Neural cell (in vitro differentiated cells): ENCODE data around the gene TMEM131L. TPM values are rescaled to one million over a fixed set of nuclear protein-coding genes. Genes with fewer than 3 reads are reported as not detected.

Experiments
- H2AFZ ChIP-seq: fragments of 200-600, 300-800 bp; sonication (generic), shearing (Covaris generic); 2 replicates; pipeline ENCODE4 v1.6.0; 2014; ENCODE audit warnings: low read depth, mild to moderate bottlenecking, antibody characterized with exemption, low read length, moderate library complexity
- H3F3A ChIP-seq: fragments of 200-600 bp; shearing (Covaris generic); 2 replicates; pipeline ENCODE4 v1.6.1; 2016; ENCODE audit warnings: mild to moderate bottlenecking, moderate library complexity, mixed read lengths, antibody characterized with exemption, low read length; ENCODE audit not compliant: insufficient read depth, poor library complexity, severe bottlenecking
- H3K27ac ChIP-seq: fragments of 200-600, 300-800 bp; sonication (generic), shearing (Covaris generic); 2 replicates; pipeline ENCODE4 v1.5.1; 2014; ENCODE audit warnings: mild to moderate bottlenecking, low read length, moderate library complexity
- H3K27me3 ChIP-seq: fragments of 300-800, 200-600 bp; sonication (generic), shearing (Covaris generic); 2 replicates; pipeline ENCODE4 v1.6.0; 2014; ENCODE audit warnings: mild to moderate bottlenecking, low read depth, low read length, moderate library complexity; ENCODE audit not compliant: insufficient read depth
- H3K36me3 ChIP-seq: fragments of 300-800, 200-600 bp; sonication (generic), shearing (Covaris generic); 2 replicates; pipeline ENCODE4 v1.5.1; 2014; ENCODE audit warnings: mild to moderate bottlenecking, antibody characterized with exemption, low read length, moderate library complexity; ENCODE audit not compliant: insufficient read depth
- H3K4me2 ChIP-seq: fragments of 300-800, 200-600 bp; sonication (generic), shearing (Covaris generic); 2 replicates; pipeline ENCODE4 v1.6.0; 2014; ENCODE audit warnings: mild to moderate bottlenecking, low read length
- H3K4me3 ChIP-seq: fragments of 300-800, 200-600 bp; sonication (generic), shearing (Covaris generic); 2 replicates; pipeline ENCODE4 v1.5.1; 2014; ENCODE audit warnings: mild to moderate bottlenecking, low read length, moderate library complexity
- H3K79me2 ChIP-seq: fragments of 200-600 bp; shearing (Covaris generic); replicated peaks from 2 replicates; pipeline ENCODE4 v1.6.0; 2014; ENCODE audit warnings: mild to moderate bottlenecking, low read length, moderate library complexity; ENCODE audit not compliant: insufficient read depth
- H3K9ac ChIP-seq: fragments of 300-800, 200-600 bp; sonication (generic), shearing (Covaris generic); 2 replicates; pipeline ENCODE4 v1.6.1; 2016; ENCODE audit warnings: mild to moderate bottlenecking, low read length, mixed read lengths
- H3K9me2 ChIP-seq: fragments of 200-600 bp; shearing (Covaris generic); 2 replicates; pipeline ENCODE4 v1.6.1; 2016; ENCODE audit warnings: mild to moderate bottlenecking, low read length, mixed read lengths; ENCODE audit not compliant: insufficient read depth
- H3K9me3 ChIP-seq: fragments of 200-600, 300-800 bp; sonication (generic), shearing (Covaris generic); 2 replicates; pipeline ENCODE4 v1.6.1; 2016; ENCODE audit warnings: mild to moderate bottlenecking, mixed run types, low read length, moderate library complexity, mixed read lengths
- H4K20me1 ChIP-seq: fragments of 200-600 bp; shearing (Covaris generic); 2 replicates; pipeline ENCODE4 v1.6.1; 2016; ENCODE audit warnings: mild to moderate bottlenecking, mixed run types; ENCODE audit not compliant: insufficient read depth
- EP300 ChIP-seq: fragments of 450-650 bp; conservative IDR thresholded peaks from 2 replicates; pipeline ENCODE4 v1.6.1; 2014; ENCODE audit warnings: antibody characterized with exemption, mild to moderate bottlenecking, moderate library complexity; ENCODE audit not compliant: poor library complexity, severe bottlenecking
- EZH2 ChIP-seq: fragments of 200-600, 300-800 bp; shearing (Covaris generic), sonication (generic); IDR thresholded peaks from 2 replicates; pipeline ENCODE4 v1.6.1; 2014; ENCODE audit warnings: antibody characterized with exemption, low read length, borderline replicate concordance, mild to moderate bottlenecking; ENCODE audit not compliant: insufficient read depth, poor library complexity, severe bottlenecking
- MXI1 ChIP-seq: fragments of 450-650 bp; conservative IDR thresholded peaks from 2 replicates; pipeline ENCODE4 v1.6.1; 2014; ENCODE audit warnings: antibody characterized with exemption, mild to moderate bottlenecking; ENCODE audit not compliant: poor library complexity, severe bottlenecking
- POLR2AphosphoS5 ChIP-seq: IDR thresholded peaks from 2 replicates; pipeline ENCODE4 v1.6.1; 2012
- RAD21 ChIP-seq: fragments of 450-650 bp; conservative IDR thresholded peaks from 2 replicates; pipeline ENCODE4 v1.6.1; 2014; ENCODE audit warnings: antibody characterized with exemption, mild to moderate bottlenecking, moderate library complexity
- SMC3 ChIP-seq: fragments of 450-650 bp; conservative IDR thresholded peaks from 2 replicates; pipeline ENCODE4 v1.6.1; 2014; ENCODE audit warnings: antibody characterized with exemption, mild to moderate bottlenecking, moderate library complexity; ENCODE audit not compliant: poor library complexity
- TAF1 ChIP-seq: IDR thresholded peaks from 2 replicates; pipeline ENCODE4 v1.6.1; 2012; ENCODE audit warnings: low read depth
- polyA plus RNA-seq: library from polyadenylated mRNA; depleted of rRNA; stranded (reverse); fragments of >200 nt; gene quantifications from 2 replicates; pipeline ENCODE4 v1.2.3, GENCODE V29; 2014
- TF ChIP-seq, protein P1 (sequence below): IDR thresholded peaks from 2 replicates; pipeline ENCODE4 v1.6.1; 2012; ENCODE audit warnings: borderline replicate concordance
- TF ChIP-seq, protein P2 (sequence below): fragments of 450-650 bp; IDR thresholded peaks from 2 replicates; pipeline ENCODE4 v1.5.1; 2014; ENCODE audit warnings: antibody characterized with exemption, mild to moderate bottlenecking, moderate library complexity; ENCODE audit not compliant: poor library complexity, severe bottlenecking

The TMEM131L gene
- polyA plus RNA-seq, 1 donor from 2014 or later = 11.1 TPM

DNA sequence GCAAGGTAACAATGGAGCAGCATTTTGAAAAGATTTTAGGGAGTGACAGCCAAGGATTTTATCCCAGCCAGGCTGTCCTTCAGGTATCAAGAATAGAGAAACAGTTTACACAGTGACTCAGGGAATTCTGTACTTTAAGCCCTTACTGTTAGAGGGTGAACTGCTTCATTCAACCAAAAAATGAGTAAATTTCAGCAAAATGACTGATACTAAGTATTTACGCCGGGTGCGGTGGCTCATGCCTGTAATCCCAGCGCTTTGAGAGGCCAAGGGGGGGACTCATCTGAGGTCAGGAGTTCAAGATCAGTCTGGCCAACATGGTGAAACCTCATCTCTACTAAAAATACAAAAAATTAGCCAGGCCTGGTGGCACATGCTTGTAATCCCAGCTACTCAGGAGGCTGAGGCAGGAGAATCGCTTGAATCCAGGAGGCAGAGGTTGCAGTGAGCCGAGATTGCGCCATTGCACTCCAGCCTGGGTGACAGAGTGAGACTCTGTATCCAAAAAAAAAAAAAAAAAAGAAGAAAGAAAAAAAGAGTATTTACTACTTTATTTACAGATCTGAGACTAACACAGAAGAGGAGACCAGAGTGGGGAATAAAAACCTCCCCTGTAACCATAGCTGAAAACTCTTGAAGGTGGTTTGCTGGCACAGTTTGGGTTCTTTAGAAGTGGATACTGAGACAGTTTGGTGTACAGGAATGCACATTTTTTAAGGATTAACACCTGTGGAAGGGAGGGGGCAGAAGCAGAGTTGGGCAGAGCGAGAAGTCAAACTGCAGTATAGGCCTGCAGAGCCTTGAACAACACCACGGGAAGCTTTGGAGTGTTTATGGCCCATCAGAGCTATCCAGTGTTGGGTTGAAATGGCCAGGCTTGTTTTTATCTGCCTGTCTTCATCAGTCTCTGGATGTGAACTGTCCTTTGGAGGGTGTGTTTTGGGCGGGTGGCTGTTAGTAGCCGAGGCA, 40.5 kb downstream of the TMEM131L start:
- H3K4me3 ChIP-seq = no peak overlapping the region
- no peaks in the 10 kb centered on the region for H3K9me3 ChIP-seq
- no peaks in the 10 kb centered on the region for H3F3A ChIP-seq
- no peak overlapping the region for H3K27ac ChIP-seq
- no peaks in the 10 kb centered on the region for H3K27me3 ChIP-seq
- no peak overlapping the region for H3K4me2 ChIP-seq
- no peak overlapping the region for H2AFZ ChIP-seq
- no peaks in the 10 kb centered on the region for H3K36me3 ChIP-seq
- no peaks in the 10 kb centered on the region for H3K9me2 ChIP-seq
- no peaks in the 10 kb centered on the region for H4K20me1 ChIP-seq
- no peak overlapping the region for H3K9ac ChIP-seq
- peaks cover 16% of the 10 kb centered on the region for H3K79me2 ChIP-seq
- TF ChIP-seq RAD21 (no peak), EZH2 (no peak), POLR2AphosphoS5 (no peak), SMC3 (no peak), TAF1 (no peak), EP300 (no peak), MXI1 (no peak)
- TF ChIP-seq, protein P1, sequence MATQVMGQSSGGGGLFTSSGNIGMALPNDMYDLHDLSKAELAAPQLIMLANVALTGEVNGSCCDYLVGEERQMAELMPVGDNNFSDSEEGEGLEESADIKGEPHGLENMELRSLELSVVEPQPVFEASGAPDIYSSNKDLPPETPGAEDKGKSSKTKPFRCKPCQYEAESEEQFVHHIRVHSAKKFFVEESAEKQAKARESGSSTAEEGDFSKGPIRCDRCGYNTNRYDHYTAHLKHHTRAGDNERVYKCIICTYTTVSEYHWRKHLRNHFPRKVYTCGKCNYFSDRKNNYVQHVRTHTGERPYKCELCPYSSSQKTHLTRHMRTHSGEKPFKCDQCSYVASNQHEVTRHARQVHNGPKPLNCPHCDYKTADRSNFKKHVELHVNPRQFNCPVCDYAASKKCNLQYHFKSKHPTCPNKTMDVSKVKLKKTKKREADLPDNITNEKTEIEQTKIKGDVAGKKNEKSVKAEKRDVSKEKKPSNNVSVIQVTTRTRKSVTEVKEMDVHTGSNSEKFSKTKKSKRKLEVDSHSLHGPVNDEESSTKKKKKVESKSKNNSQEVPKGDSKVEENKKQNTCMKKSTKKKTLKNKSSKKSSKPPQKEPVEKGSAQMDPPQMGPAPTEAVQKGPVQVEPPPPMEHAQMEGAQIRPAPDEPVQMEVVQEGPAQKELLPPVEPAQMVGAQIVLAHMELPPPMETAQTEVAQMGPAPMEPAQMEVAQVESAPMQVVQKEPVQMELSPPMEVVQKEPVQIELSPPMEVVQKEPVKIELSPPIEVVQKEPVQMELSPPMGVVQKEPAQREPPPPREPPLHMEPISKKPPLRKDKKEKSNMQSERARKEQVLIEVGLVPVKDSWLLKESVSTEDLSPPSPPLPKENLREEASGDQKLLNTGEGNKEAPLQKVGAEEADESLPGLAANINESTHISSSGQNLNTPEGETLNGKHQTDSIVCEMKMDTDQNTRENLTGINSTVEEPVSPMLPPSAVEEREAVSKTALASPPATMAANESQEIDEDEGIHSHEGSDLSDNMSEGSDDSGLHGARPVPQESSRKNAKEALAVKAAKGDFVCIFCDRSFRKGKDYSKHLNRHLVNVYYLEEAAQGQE = no peak
- TF ChIP-seq, protein P2, sequence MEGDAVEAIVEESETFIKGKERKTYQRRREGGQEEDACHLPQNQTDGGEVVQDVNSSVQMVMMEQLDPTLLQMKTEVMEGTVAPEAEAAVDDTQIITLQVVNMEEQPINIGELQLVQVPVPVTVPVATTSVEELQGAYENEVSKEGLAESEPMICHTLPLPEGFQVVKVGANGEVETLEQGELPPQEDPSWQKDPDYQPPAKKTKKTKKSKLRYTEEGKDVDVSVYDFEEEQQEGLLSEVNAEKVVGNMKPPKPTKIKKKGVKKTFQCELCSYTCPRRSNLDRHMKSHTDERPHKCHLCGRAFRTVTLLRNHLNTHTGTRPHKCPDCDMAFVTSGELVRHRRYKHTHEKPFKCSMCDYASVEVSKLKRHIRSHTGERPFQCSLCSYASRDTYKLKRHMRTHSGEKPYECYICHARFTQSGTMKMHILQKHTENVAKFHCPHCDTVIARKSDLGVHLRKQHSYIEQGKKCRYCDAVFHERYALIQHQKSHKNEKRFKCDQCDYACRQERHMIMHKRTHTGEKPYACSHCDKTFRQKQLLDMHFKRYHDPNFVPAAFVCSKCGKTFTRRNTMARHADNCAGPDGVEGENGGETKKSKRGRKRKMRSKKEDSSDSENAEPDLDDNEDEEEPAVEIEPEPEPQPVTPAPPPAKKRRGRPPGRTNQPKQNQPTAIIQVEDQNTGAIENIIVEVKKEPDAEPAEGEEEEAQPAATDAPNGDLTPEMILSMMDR = no peak

DNA sequence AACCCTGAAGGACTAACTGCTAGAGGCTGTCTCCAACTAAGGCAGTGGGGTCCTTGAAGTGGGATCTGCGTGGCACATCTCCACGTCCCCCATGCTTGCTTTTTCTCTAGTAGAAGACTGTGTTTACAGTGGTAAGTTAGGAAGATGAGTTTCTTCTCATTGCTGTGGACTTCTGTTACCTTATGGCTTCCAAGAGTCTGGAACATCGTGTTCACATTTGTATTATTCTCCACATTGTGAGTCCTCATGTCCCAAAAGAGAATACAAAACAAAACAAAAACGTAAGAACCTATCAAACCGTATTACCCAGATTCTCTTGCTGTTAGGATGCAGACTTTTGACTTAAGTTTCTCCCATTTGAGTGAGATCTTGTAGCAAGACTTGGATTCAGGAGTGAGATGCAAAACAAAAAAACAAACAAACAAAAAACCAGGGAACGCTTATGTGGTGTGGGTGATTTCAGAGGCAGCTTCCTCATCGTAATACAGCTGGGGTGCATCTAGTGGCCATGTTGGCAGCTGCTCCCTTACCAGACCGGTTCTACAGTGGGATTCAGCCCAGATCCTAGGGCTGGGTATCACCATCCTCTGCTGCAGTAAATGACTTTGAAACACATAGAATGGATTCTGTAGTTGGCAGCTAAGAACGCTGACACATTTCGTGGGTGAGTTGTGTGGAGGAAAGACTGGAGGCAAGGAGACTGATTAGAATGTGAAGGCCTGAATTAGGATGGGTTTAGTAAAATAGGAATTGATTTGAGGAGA, 41.3 kb downstream of the TMEM131L start:
- no peak overlapping the region for H3K27ac ChIP-seq
- H3K79me2 ChIP-seq = peaks cover 22% of the 10 kb centered on the region
- H3K9me2 ChIP-seq = no peaks in the 10 kb centered on the region
- H3K9me3 ChIP-seq = no peaks in the 10 kb centered on the region
- H3K4me2 ChIP-seq = no peak overlapping the region
- H4K20me1 ChIP-seq = no peaks in the 10 kb centered on the region
- no peak overlapping the region for H3K4me3 ChIP-seq
- H3K27me3 ChIP-seq = no peaks in the 10 kb centered on the region
- TF ChIP-seq, protein P1 = no peak
- TF ChIP-seq, protein P2 = no peak
- TF ChIP-seq TAF1 (no peak), POLR2AphosphoS5 (no peak), EZH2 (no peak), EP300 (no peak), RAD21 (no peak), MXI1 (no peak), SMC3 (no peak)
- no peaks in the 10 kb centered on the region for H3K36me3 ChIP-seq
- H3F3A ChIP-seq = no peaks in the 10 kb centered on the region
- H3K9ac ChIP-seq = no peak overlapping the region
- no peak overlapping the region for H2AFZ ChIP-seq
